Natural killer cell (primary cell): ENCODE results near the gene VASN. TPM values are rescaled to one million over a fixed set of nuclear protein-coding genes. Genes with fewer than 3 reads are reported as not detected.

ENCODE experiments used
- ATAC-seq, 3 donors: fragments of 150-1000 bp in 2 of 3; fragments of 200-7000 bp in 1 of 3; cut with Tn5 transposase; 1 replicate in 1 of 3; 2 replicates in 2 of 3; pipeline ENCODE4 v1.10.0; 2021; ENCODE audit warnings: mild to moderate bottlenecking in 2 of 3, moderate library complexity in 2 of 3
- DNase-seq, 2 donors: peaks; one replicate each; pipeline versions ENCODE4 v3.0.0 to v3.0.0-alpha.2; 2013 to 2021; ENCODE audit warnings: mixed read lengths in 1 of 2
- H3K27ac ChIP-seq: one replicate; pipeline ENCODE4 v1.5.1; 2013; ENCODE audit warnings: mild to moderate bottlenecking, low read length
- H3K27me3 ChIP-seq: one replicate; pipeline ENCODE4 v1.6.1; 2013; ENCODE audit warnings: low read length; ENCODE audit not compliant: control insufficient read depth, insufficient read depth
- H3K36me3 ChIP-seq: one replicate; pipeline ENCODE4 v1.6.1; 2013; ENCODE audit warnings: low read length; ENCODE audit not compliant: control insufficient read depth, insufficient read depth
- H3K4me1 ChIP-seq: one replicate; pipeline ENCODE4 v1.6.1; 2013; ENCODE audit warnings: low read length; ENCODE audit not compliant: control insufficient read depth, insufficient read depth
- H3K4me3 ChIP-seq: one replicate; pipeline ENCODE4 v1.5.1; 2013; ENCODE audit warnings: low read length
- H3K9me3 ChIP-seq: one replicate; pipeline ENCODE4 v1.6.1; 2013; ENCODE audit warnings: low read length; ENCODE audit not compliant: control insufficient read depth, insufficient read depth
- H3K27ac Mint-ChIP-seq, 2 donors: one replicate each; pipeline ENCODE4 v1.8.0; 2022; ENCODE audit warnings: mild to moderate bottlenecking in 2 of 2, mixed read lengths in 2 of 2, moderate library complexity in 1 of 2
- H3K27me3 Mint-ChIP-seq, 2 donors: one replicate each; pipeline ENCODE4 v1.8.0; 2022; ENCODE audit warnings: low read depth in 2 of 2, mixed read lengths in 2 of 2
- H3K36me3 Mint-ChIP-seq: one replicate; pipeline ENCODE4 v1.8.0; 2022; ENCODE audit warnings: mixed read lengths
- H3K4me1 Mint-ChIP-seq, 2 donors: one replicate each; pipeline ENCODE4 v1.8.0; 2022; ENCODE audit warnings: mixed read lengths in 2 of 2
- H3K4me3 Mint-ChIP-seq: one replicate; pipeline ENCODE4 v1.8.0; 2022; ENCODE audit warnings: mild to moderate bottlenecking, moderate library complexity, mixed read lengths
- H3K9me3 Mint-ChIP-seq, 2 donors: one replicate each; pipeline ENCODE4 v1.8.0; 2022; ENCODE audit warnings: mixed read lengths in 2 of 2
- CTCF ChIP-seq: fragments of 200-600 bp; IDR thresholded peaks from one replicate; pipeline ENCODE4 v1.8.0; 2022; ENCODE audit warnings: antibody characterized with exemption
- WGBS: methylation state at CpG from one replicate; pipeline ENCODE4 v1.1.7; 2013; ENCODE audit warnings: missing lambda C conversion rate; ENCODE audit not compliant: insufficient coverage; 5-methylcytosine and 5-hydroxymethylcytosine counted together
- intact Hi-C: fragments of 100-400 bp; cut with micrococcal nuclease; formaldehyde crosslinking; loops from one replicate; pipeline ENCODE4 v1.14.2; 2022
- total RNA-seq, 4 donors: library from RNA; stranded (reverse); fragments of 120-200 nt in 1 of 4; gene quantifications; one replicate each; pipeline versions ENCODE4 v1.2.3 to v1.2.4, GENCODE V29; 2013 to 2022

The VASN gene
- total RNA-seq, 3 donors from 2014 or later (not counting 1 experiment from before 2014, with no cell fraction given), result 0.35 to 0.93 (median 0.78) TPM

- ATAC-seq (peak; percentile 5 to 19 (median 7)), DNase-seq (peak; percentile 63 to 78)
- Mint-ChIP-seq H3K27me3 (no peaks in the 10 kb centered on the region), H3K4me1 (peaks cover 34 to 44% of the 10 kb centered on the region in 2 donors), H3K27ac (peak overlapping the region; percentile 92 to 95), H3K36me3 (no peaks in the 10 kb centered on the region), H3K9me3 (no peaks in the 10 kb centered on the region), H3K4me3 (peak overlapping the region; percentile 95)
- Histone ChIP-seq H3K27ac (peak overlapping the region; percentile 77), H3K4me3 (peak overlapping the region; percentile 49), H3K27me3 (no peaks in the 10 kb centered on the region), H3K4me1 (peaks cover 49% of the 10 kb centered on the region), H3K36me3 (peaks cover 25% of the 10 kb centered on the region), H3K9me3 (no peaks in the 10 kb centered on the region)
- WGBS, result under 1% methylated on average over 44 of the region's 44 CpGs
- intact Hi-C loops, result loop anchor here (1.0 to 10.0 kb wide), 3 partner anchors 10 to 199 kb away; partner anchors contain the start of genes DNAJA3 and UBALD1
- TF ChIP-seq CTCF, result no peak
Observed at GRCh38 chr16:4415538-4416199, 44.0 kb downstream of the VASN start.

DNA sequence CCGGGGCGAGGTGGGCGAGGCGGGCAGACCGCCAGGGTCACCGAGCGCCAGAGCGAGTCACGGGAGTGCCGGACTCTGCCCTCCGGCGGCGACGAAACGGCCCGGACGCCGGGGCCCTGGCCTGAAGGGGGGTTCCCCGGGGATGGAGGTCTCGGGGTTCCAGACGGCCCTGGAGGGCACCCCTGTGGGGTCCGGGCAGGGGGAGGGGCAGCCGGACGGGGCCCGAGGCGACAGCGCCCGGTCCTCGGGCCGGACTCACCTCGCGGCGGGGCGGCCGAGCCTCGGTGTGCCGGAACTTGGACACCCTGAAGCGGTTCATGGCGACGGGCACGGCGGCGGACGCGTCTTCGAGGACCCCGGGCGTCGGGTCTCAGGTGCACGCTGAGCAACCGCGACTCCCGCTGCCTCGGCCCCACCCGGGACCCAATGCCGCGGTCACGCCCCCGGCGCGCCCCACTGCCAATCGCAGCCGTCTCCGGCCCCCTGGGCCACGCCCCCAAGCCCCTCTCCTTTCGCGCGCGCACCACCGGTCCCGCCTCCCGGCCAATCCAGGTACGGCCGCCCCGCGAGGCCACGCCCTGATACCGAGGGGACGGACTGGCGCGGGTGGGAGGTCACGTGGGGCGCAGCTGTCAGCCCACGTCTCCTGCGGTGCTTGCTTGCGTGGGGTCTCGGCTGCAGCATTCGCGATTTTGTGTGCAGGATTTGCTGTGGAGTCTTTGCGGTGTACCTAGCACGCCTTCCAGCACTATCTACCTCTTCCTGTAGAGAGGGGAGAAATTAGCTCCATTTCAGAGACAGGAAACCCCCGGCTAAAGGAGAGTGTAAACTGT lies 44.8 kb downstream of the VASN start, which contains the start of gene CORO7:
Gene CORO7 (minus strand): TSS at position 397 of the 833 bp plus-strand sequence. CDS start 78 bp downstream, at position 319.
- intact Hi-C loops, result loop anchor here (1.0 to 10.0 kb wide), 3 partner anchors 9 to 198 kb away; partner anchors contain the start of genes DNAJA3 and UBALD1
- Mint-ChIP-seq H3K4me1 (peaks cover 29 to 40% of the 10 kb centered on the region in 2 donors), H3K9me3 (no peaks in the 10 kb centered on the region), H3K27ac (peak within 1 kb of the TSS; percentile 92 to 95), H3K27me3 (no peaks in the 10 kb centered on the region), H3K36me3 (no peaks in the 10 kb centered on the region), H3K4me3 (peak within 1 kb of the TSS; percentile 95)
- H3K4me3 ChIP-seq, result peak within 1 kb of the TSS; percentile 49
- H3K4me1 ChIP-seq, result peaks cover 49% of the 10 kb centered on the region
- H3K27ac ChIP-seq, result peak within 1 kb of the TSS; percentile 88
- peak; percentile 81 to 94 (median 81) for ATAC-seq
- under 1% methylated on average over 87 of the region's 92 CpGs for WGBS
- DNase-seq, result peak; percentile 98 to 99
- peaks cover 19% of the 10 kb centered on the region for H3K36me3 ChIP-seq
- no peak for TF ChIP-seq CTCF
- no peaks in the 10 kb centered on the region for H3K27me3 ChIP-seq
- no peaks in the 10 kb centered on the region for H3K9me3 ChIP-seq

DNA sequence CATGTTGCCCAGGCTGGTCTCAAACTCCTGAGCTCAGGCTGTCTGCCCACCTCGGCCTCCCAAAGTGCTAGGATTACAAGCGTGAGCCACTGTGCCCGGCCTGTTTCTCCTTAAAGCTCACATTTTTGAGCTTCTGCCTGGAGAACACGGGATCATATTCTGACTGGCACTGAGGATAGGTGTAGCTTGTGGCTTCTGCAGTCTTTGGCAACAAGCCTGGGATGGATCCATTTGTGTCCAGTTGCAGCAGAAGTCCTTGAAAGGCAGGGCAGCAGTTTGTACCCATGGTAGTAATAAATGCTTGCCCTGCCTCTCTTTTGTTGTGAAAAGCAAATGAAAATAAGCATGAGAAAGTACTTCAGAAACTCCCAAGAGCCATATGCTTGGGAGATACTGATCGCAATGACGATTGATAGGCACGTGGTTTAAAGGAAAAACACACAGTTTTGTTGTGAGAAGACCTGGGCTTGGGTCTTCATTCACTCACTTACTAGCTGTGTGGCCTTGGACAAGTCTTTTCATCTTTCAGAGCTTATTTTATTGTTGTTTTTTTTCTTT lies 47.8 kb downstream of the VASN start:
- Mint-ChIP-seq H3K4me1 (peaks cover 13 to 20% of the 10 kb centered on the region in 2 donors), H3K27me3 (no peaks in the 10 kb centered on the region), H3K36me3 (no peaks in the 10 kb centered on the region), H3K4me3 (no peak overlapping the region), H3K27ac (no peak overlapping the region), H3K9me3 (no peaks in the 10 kb centered on the region)
- Histone ChIP-seq H3K4me1 (peaks cover 23% of the 10 kb centered on the region), H3K27me3 (no peaks in the 10 kb centered on the region), H3K9me3 (no peaks in the 10 kb centered on the region), H3K36me3 (no peaks in the 10 kb centered on the region), H3K27ac (no peak overlapping the region), H3K4me3 (no peak overlapping the region)
- TF ChIP-seq CTCF, result no peak
- 94% methylated on average over 7 of the region's 7 CpGs for WGBS
- ATAC-seq (no peak), DNase-seq (no peak)
- intact Hi-C loops, result loop anchor here (10.0 kb wide), 1 partner anchor 195 kb away; the partner anchor contains the start of gene UBALD1
